Endometrium (tissue), 2 donors: ENCODE results near the gene PHYHIPL.
"Not testable (repeated sequence)": the region's sequence is repeated elsewhere in the genome, so short reads cannot be mapped to it uniquely, and the experiment has no call there.

Source experiments
- FAIRE-seq: peaks from 2 replicates; lab custom pipeline; 2012; peaks lifted over from hg19 to GRCh38; lab: Jason Lieb, UNC
- donor health status: control.
- donor health status: control.

PHYHIPL gene

DNA sequence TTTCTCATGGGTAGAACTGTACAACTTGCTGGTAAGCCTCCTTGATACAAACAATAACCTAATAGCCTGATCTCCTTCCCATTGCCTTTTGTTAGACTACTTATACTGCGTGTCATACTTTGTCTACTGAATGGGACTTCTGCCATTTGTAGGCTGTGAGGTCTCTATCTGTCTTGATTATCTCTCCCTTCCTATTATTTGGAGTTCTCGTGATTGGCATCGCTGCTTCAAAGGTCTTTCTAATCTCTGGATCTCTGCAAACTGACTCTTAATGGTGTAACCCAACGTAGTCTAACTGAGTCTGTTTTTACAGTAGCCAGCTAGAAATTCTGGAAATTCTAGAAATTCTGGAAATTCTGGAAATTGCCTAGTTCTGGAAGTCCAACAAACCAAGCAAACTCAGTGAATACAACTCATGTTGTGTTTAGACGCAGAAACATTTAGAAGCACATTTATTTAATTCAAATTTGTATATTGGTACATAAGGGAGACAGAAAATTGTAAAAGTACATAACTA lies 29.8 kb downstream of the PHYHIPL start:
- no peak for FAIRE-seq

DNA sequence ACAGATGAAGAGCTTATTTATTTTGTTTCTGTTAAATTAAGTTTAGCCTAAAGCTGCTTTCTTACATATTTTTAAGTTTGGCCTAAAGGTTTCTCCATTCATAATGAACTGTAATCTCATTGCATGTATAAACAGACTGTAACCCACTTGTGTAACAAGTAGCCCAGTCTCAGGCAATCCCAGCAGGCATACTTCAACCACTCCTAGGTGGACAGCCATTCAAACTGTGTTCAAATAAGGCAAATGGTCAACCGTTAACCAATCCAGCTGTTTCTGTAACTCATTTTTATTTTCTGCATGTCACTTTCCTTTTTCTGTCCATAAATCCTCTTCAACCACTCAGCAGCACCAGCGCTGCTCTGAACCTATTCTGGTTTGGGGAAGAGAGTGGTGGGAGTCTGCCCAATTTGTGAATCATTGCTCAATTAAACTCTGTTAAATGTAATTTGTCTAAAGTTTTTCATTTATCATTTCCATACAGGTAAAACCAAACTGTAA lies 35.9 kb downstream of the PHYHIPL start:
- no peak for FAIRE-seq

- no peak for FAIRE-seq
Observed at GRCh38 chr10:59214160-59214559, 37.7 kb downstream of the PHYHIPL start.

DNA sequence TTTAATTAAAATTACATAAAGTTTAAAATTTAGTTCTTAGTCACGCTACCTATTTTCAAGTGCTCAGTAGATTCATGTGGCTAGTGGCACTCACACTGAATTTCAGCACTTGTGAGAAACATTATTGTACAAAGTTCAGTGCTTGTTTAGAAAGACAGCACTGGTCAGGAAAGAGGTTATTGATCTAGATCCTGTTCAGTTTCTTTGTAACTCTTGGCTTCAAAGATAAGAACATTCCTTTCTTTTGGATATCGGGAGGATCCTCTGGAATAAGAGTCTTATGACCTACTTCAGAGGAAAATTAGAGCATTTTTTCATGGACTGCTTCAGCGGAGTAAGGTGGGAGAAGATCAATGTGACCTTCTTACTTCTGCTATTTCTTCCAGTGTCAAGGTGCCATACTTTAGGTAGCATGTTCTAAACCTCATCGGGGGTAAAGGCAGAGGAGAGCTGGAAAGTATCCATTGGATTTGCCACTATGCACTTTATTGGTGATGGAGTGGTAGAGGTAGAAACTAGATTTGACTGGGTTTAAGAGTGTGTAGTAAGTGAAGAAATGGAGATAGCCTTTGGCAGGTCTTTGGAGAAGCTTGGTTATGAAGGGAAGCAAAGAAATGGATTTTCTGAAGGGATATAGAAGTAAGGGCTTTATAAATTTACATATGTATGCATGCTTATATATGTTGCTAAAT lies 39.9 kb downstream of the PHYHIPL start:
- no peak for FAIRE-seq

- no peak for FAIRE-seq
Observed at GRCh38 chr10:59222788-59223187, 46.3 kb downstream of the PHYHIPL start.

GRCh38 chr10:59223597-59223996 lies 47.2 kb downstream of the PHYHIPL start:
- FAIRE-seq = not testable (repeated sequence)

DNA sequence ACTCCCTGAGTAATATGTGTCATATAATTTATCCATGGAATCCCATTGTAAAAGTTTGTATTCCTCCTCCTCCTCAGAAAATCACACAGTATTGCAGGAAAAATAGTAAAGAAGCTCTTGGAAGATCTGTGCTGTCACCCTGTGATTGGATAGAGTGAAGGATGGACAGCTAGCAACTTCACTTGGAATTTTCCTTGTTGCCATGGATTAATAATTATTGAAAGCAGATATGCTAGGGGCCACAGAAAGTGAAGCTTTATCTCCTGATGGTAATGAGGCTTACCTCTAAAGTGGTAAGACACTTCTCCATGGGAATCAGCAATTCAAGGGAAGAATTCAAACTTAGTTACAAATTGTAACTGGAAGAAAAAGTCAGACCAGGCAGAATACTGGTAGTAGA lies 48.8 kb downstream of the PHYHIPL start:
- no peak for FAIRE-seq

GRCh38 chr10:59227136-59227673 lies 50.8 kb downstream of the PHYHIPL start:
- FAIRE-seq = no peak

DNA sequence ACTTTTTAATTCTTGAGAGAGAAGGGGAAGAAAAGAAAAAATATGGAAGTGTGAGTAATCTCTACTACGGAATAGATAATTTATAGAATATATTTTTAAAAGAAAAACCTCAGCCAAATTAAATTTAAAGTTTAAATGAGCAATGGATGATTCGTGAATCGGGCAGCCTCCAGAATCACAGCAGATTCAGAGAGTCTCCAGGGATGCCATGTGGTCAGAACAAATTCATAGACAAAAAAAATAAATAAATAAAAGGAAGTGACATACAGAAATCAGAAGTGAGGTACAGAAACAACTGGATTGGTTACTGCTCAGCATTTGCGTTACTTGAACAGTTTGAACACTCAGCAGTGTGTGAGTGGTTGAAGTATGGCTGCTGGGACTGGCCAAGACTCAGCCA lies 53.0 kb downstream of the PHYHIPL start:
- no peak for FAIRE-seq

DNA sequence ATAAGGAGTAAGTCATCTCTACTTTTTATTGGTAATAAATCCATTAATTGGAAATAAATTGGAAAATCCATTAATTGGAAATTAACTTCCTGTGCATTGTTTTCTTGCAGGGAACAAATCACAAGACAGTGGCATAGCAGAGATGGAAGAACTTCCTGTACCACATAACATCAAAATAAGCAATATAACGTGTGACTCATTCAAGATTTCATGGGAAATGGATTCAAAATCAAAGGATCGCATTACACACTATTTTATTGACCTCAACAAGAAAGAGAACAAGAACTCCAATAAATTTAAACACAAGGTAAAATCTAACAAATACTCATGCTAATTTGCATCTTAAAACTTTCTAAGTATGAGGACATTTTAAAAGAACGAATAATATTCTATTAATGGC lies 57.8 kb downstream of the PHYHIPL start:
- no peak for FAIRE-seq

DNA sequence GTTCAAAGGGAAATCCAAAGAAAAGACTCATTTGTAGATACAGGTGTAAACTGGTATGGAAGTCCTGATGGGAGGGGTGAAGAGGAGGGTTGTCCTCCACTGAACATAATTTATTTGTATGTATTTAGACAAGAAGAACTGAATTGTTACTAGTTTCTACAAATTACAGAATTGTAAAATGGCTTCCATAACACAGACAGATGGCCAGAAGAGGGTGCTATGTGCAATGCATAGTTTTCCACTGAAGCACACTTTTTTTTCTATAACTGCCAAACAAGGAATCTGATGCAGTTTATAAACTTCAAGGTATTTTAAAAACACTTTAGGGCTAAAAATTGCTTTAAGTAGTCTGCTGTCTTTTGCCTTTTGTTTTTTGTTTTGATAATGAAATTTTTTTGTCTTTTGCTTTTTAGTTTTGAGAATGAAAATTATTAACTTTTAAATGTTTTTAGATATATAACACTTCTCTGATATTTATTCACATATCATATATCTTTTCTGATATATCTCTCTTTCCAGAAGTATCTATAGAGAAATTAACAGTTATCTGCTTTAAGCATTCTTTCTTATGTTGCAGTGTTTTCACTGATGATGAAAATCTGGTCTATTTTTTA lies 58.5 kb downstream of the PHYHIPL start:
- FAIRE-seq = peak; percentile 73

- FAIRE-seq = no peak
Observed at GRCh38 chr10:59236064-59236697, 59.7 kb downstream of the PHYHIPL start.

GRCh38 chr10:59237775-59238174 lies 61.3 kb downstream of the PHYHIPL start:
- FAIRE-seq = no peak

- FAIRE-seq = not testable (repeated sequence)
Observed at GRCh38 chr10:59239108-59239507, 62.7 kb downstream of the PHYHIPL start.

- peak; percentile 96 for FAIRE-seq
Observed at GRCh38 chr10:59240582-59241183, 64.2 kb downstream of the PHYHIPL start.

DNA sequence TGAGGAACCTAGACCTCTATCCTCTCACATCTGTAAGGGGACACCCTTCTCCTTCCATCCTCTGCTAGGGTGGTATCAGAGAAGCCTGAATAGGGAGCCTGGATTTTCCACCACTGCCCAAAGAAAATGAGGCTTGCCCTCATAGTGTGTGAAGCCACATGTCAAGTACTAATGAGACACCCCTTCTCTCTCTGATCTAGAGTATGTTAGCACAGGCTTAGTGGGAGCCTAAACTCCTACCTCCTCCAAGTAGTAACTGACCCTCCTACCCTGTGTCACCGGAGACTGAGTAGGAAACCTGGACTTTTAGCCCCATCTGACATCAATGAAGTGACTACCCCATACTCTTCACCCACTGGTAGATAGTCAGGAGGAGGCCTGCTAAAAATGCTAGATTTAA lies 65.6 kb downstream of the PHYHIPL start:
- no peak for FAIRE-seq

GRCh38 chr10:59242991-59243390 lies 66.5 kb downstream of the PHYHIPL start:
- FAIRE-seq = no peak

GRCh38 chr10:59243611-59244195 lies 67.3 kb downstream of the PHYHIPL start:
- FAIRE-seq = no peak

DNA sequence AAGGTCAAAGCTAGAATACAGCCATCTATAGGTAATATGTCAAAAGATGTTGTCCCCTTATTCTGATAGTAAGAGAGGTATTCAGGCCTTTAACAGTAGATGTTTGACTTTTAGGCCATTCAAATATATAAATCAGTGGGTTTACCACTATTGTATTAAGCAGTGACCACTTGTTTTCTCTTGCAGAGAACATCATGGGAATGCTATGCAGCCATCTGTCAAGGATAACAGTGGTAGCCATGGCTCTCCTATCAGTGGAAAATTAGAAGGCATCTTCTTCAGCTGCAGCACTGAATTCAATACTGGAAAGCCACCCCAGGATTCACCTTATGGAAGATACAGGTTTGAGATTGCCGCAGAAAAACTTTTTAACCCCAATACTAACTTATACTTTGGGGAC lies 68.4 kb downstream of the PHYHIPL start:
- no peak for FAIRE-seq

DNA sequence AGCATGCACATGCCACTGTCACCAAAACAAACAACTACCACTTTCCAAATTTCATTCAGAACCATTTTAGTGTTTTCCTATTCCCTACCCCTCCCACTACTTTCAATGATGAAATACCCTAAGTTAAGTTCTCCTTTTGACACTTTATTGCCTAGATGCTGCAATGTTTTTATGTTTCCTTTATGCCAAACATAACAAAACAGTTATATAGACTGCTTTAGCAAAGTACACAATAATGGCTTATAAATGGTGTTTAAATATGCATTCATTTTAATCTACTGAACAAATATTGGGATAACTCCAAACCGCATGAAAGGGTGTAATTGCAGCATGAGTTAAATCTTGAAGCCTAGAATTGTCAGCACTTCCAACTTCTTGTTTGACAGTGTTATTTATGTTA lies 69.2 kb downstream of the PHYHIPL start:
- FAIRE-seq = no peak

- FAIRE-seq = no peak
Observed at GRCh38 chr10:59252491-59252890, 76.0 kb downstream of the PHYHIPL start.

GRCh38 chr10:59255463-59255862 lies 79.0 kb downstream of the PHYHIPL start:
- no peak for FAIRE-seq
